Regular cardiac myocyte (primary cell): Measurements from ENCODE around the gene MTLN. TPM values are rescaled to one million over a fixed set of nuclear protein-coding genes. Genes with fewer than 3 reads are reported as not detected.

Source experiments
- total RNA-seq: library from RNA; depleted of rRNA; stranded (reverse); fragments of >200 nt; gene quantifications from 2 replicates; pipeline ENCODE4 v1.2.3, GENCODE V29; 2014

The MTLN gene
- total RNA-seq: 57.5 and 58.1 TPM in 2 replicates

GRCh38 chr2:110211938-110212858, at the start of gene MTLN:
TSS of gene MTLN (minus strand) at chr2:110212547. CDS start at chr2:110212525, 22 bp downstream.

GRCh38 chr2:110204408-110205385, 7.7 kb downstream of the MTLN start, which contains the start of gene NPHP1:
TSS of gene NPHP1 (minus strand) at chr2:110205013. CDS start at chr2:110204968, 45 bp downstream.

Other genes with a start within 250 kb of the MTLN start
- 2.0 and 6.7 TPM in 2 replicates for gene MALL, start 96.7 kb downstream of the MTLN start, total RNA-seq
- 3.6 and 5.6 TPM in 2 replicates for gene NPHP1, start 7.5 kb downstream of the MTLN start, total RNA-seq